ENCODE data around the gene ABCB8. TPM values are rescaled to one million over a fixed set of nuclear protein-coding genes. Genes with fewer than 3 reads are reported as not detected.

The ABCB8 gene
- total and polyA plus RNA-seq, 11 donors = 13.6 to 34.5 (median 26.0) TPM

- intact Hi-C loops (cut with DNase I) = loop anchor here in 2 of 10 donors (2.0 to 10.0 kb wide), 2 partner anchors 20 to 66 kb away; partner anchors contain the start of genes ABCB8 (in 1 of the 2) and ATG9B (in 1 of the 2)
- Histone ChIP-seq H3K9me3 (no peaks in the 10 kb centered on the region), H3K27me3 (no peaks in the 10 kb centered on the region), H3K36me3 (peaks cover 0 to 7% (median 0%) of the 10 kb centered on the region in 9 donors), H3K27ac (peak overlapping the region in 2 of 12 donors; percentile 91), H3K4me3 (no peak overlapping the region), H3K4me1 (peaks cover 0 to 64% (median 49%) of the 10 kb centered on the region in 12 donors)
- no peak for ATAC-seq
- WGBS, 4 donors = 83 to 90% (median 89%) methylated on average over 4 to 7 of the region's 7 CpGs
- no peak for DNase-seq
- no peak for TF ChIP-seq POLR2A (IDR thresholded peaks at IDR 0.05)
- TF ChIP-seq CTCF (IDR thresholded peaks at IDR 0.05) = no peak
These were observed 62.8 kb downstream of the ABCB8 start for GRCh38 chr7:151091003-151091402.

GRCh38 chr7:151091431-151091830 lies 63.2 kb downstream of the ABCB8 start:
- WGBS, 4 donors = 54 to 59% (median 56%) methylated on average over 6 of the region's 6 CpGs
- TF ChIP-seq POLR2A (IDR thresholded peaks at IDR 0.05) (no peak), CTCF (IDR thresholded peaks at IDR 0.05) (peak in 11 of 12 donors; percentile 16 to 54 (median 39))
- Histone ChIP-seq H3K36me3 (peaks cover 0 to 7% (median 0%) of the 10 kb centered on the region in 9 donors), H3K27ac (peak overlapping the region in 1 of 12 donors; percentile 91), H3K4me3 (no peak overlapping the region), H3K9me3 (no peaks in the 10 kb centered on the region), H3K4me1 (peaks cover 0 to 64% (median 49%) of the 10 kb centered on the region in 12 donors), H3K27me3 (no peaks in the 10 kb centered on the region)
- DNase-seq = no peak
- no peak for ATAC-seq
- intact Hi-C loops (cut with DNase I) = loop anchor here in 2 of 10 donors (2.0 to 10.0 kb wide), 2 partner anchors 19 to 67 kb away; partner anchors contain the start of genes ABCB8 (in 1 of the 2) and ATG9B (in 1 of the 2)

GRCh38 chr7:151091988-151092387 lies 63.7 kb downstream of the ABCB8 start:
- no peaks in the 10 kb centered on the region for H3K27me3 ChIP-seq
- ATAC-seq = no peak
- H3K36me3 ChIP-seq = peaks cover 0 to 7% (median 0%) of the 10 kb centered on the region in 9 donors
- peak overlapping the region in 1 of 12 donors; percentile 10 for H3K27ac ChIP-seq
- 87 to 92% (median 89%) methylated on average over 14 of the region's 14 CpGs for WGBS, 4 donors
- DNase-seq = no peak
- H3K9me3 ChIP-seq = no peaks in the 10 kb centered on the region
- peaks cover 0 to 63% (median 49%) of the 10 kb centered on the region in 12 donors for H3K4me1 ChIP-seq
- H3K4me3 ChIP-seq = no peak overlapping the region
- TF ChIP-seq CTCF (IDR thresholded peaks at IDR 0.05) (no peak), POLR2A (IDR thresholded peaks at IDR 0.05) (no peak)
- intact Hi-C loops (cut with DNase I) = loop anchor here in 2 of 10 donors (2.0 to 10.0 kb wide), 2 partner anchors 19 to 67 kb away; partner anchors contain the start of genes ABCB8 (in 1 of the 2) and ATG9B (in 1 of the 2)

GRCh38 chr7:151093748-151094147 lies 65.5 kb downstream of the ABCB8 start:
- no peak overlapping the region for H3K4me3 ChIP-seq
- DNase-seq (no peak), ATAC-seq (no peak)
- intact Hi-C loops (cut with DNase I) = loop anchor here in 1 of 10 donors (10.0 kb wide), 1 partner anchor 69 kb away; the partner anchor contains the start of genes ABCB8 and ATG9B
- H3K9me3 ChIP-seq = no peaks in the 10 kb centered on the region
- H3K36me3 ChIP-seq = peaks cover 0 to 7% (median 4%) of the 10 kb centered on the region in 9 donors
- H3K27ac ChIP-seq = no peak overlapping the region
- TF ChIP-seq CTCF (IDR thresholded peaks at IDR 0.05) (no peak), POLR2A (IDR thresholded peaks at IDR 0.05) (no peak)
- WGBS, 4 donors = 93 to 98% (median 93%) methylated on average over 6 of the region's 6 CpGs
- H3K4me1 ChIP-seq = peaks cover 0 to 50% (median 35%) of the 10 kb centered on the region in 12 donors
- no peaks in the 10 kb centered on the region for H3K27me3 ChIP-seq

Data from heart left ventricle (tissue), 16 donors.